ENCODE data around the gene SLC7A14. TPM values are rescaled to one million over a fixed set of nuclear protein-coding genes. Genes with fewer than 3 reads are reported as not detected.

Gene SLC7A14
- total RNA-seq, 1 experiment from 2014 or later, result not detected

DNA sequence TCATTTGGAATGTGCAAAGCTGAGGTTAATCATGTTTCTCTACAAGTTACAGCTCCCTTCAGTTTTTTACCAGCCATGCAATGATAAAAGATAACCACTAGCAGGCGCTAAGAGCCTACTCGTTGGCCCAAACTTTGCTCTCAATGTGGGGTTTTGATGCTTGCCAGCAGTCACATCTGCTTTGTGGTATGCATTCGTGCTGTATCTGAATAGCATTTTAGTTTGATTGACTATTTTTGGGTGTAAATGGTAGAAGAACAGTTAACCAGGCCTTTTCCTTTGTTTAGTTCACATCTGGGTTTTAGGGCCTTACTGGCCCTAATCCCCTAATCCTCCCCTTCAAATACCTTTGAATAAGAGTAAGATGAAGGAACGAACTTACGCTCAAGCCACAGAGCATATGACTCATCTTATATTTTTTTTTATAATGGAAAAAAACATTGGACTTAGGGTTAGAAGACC is 171.6 kb downstream of the SLC7A14 start:
- Histone ChIP-seq H3K9me3 (ENCODE audit: low read length) (no peaks in the 10 kb centered on the region), H3K27ac (ENCODE audit: low read length) (no peak overlapping the region), H3K4me1 (ENCODE audit: insufficient read depth, low read length) (peaks cover 15% of the 10 kb centered on the region), H2AFZ (ENCODE audit: low read length) (peak overlapping the region; percentile 51; the same call in 1 of the 2 replicates), H4K20me1 (ENCODE audit: low read length) (no peaks in the 10 kb centered on the region), H3K79me2 (ENCODE audit: low read length) (peaks cover 6% of the 10 kb centered on the region), H3K4me2 (ENCODE audit: low read length) (peak overlapping the region; percentile 77), H3K27me3 (ENCODE audit: low read length) (no peaks in the 10 kb centered on the region), H3F3A (ENCODE audit: low read length, unreplicated experiment) (no peaks in the 10 kb centered on the region), H3K9ac (ENCODE audit: low read length) (no peak overlapping the region), H3K36me3 (ENCODE audit: low read depth, low read length) (no peaks in the 10 kb centered on the region), H3K4me3 (ENCODE audit: low read length) (peak overlapping the region; percentile 23; the same call in 1 of the 2 replicates), H3K9me2 (replicated peaks; ENCODE audit: low read length) (no peaks in the 10 kb centered on the region)
- TF ChIP-seq EZH2 (IDR thresholded peaks at IDR 0.05; ENCODE audit: low read length, unreplicated experiment), result no peak
- TF ChIP-seq CTCF (conservative IDR thresholded peaks at IDR 0.05; ENCODE audit: low read depth, low read length), result peak; percentile 98
- no peak for TF ChIP-seq EZH2phosphoT487 (IDR thresholded peaks at IDR 0.05; ENCODE audit: borderline replicate concordance, low read length)
- ATAC-seq, result peak; percentile 39
- ChIA-PET CTCF (interaction anchor here (0.5 to 1.9 kb wide), 19 partner anchors 36 to 456 kb away, joined by 3 to 59 read pairs (median 3); partner anchors contain the start of gene RPL22L1), POLR2A (ENCODE audit: unreplicated experiment) (interaction anchor here (0.6 to 0.7 kb wide), 2 partner anchors 397 to 454 kb away, joined by 3 read pairs; no protein-coding TSS in a partner anchor)
- intact Hi-C loops (cut with micrococcal nuclease), result loop anchor here (1.0 to 10.0 kb wide), 7 partner anchors 55 to 434 kb away; no protein-coding TSS in a partner anchor
- DNase-seq, result peak; percentile 85
- no TSS peak for BruUV-seq (replicated peaks)

GRCh38 chr3:170413291-170413690 is 172.6 kb downstream of the SLC7A14 start:
- POLR2A ChIA-PET (ENCODE audit: unreplicated experiment), result interaction anchor here (0.7 kb wide), 1 partner anchor 455 kb away, joined by 3 read pairs; no protein-coding TSS in a partner anchor
- Histone ChIP-seq H3K4me1 (ENCODE audit: insufficient read depth, low read length) (peaks cover 10% of the 10 kb centered on the region), H4K20me1 (ENCODE audit: low read length) (no peaks in the 10 kb centered on the region)

More at GRCh38 chr3:170413291-170413690, 172.6 kb downstream of the SLC7A14 start:
- H3K27me3 ChIP-seq (ENCODE audit: low read length), result no peaks in the 10 kb centered on the region
- TF ChIP-seq EZH2 (IDR thresholded peaks at IDR 0.05; ENCODE audit: low read length, unreplicated experiment) (no peak), EZH2phosphoT487 (IDR thresholded peaks at IDR 0.05; ENCODE audit: borderline replicate concordance, low read length) (no peak), CTCF (conservative IDR thresholded peaks at IDR 0.05; ENCODE audit: low read depth, low read length) (no peak)
- intact Hi-C loops (cut with micrococcal nuclease), result loop anchor here (5.0 to 10.0 kb wide), 3 partner anchors 192 to 334 kb away; no protein-coding TSS in a partner anchor
- H3K9ac ChIP-seq (ENCODE audit: low read length), result no peak overlapping the region
- CTCF ChIA-PET, result interaction anchor here (0.8 to 1.9 kb wide), 5 partner anchors 83 to 402 kb away, joined by 3 to 59 read pairs (median 5); no protein-coding TSS in a partner anchor
- H3K79me2 ChIP-seq (ENCODE audit: low read length), result no peaks in the 10 kb centered on the region
- no peaks in the 10 kb centered on the region for H3K9me2 ChIP-seq (replicated peaks; ENCODE audit: low read length)
- H2AFZ ChIP-seq (ENCODE audit: low read length), result no peak overlapping the region
- ATAC-seq (no peak), DNase-seq (no peak)
- no peak overlapping the region for H3K27ac ChIP-seq (ENCODE audit: low read length)
- H3K4me2 ChIP-seq (ENCODE audit: low read length), result no peak overlapping the region
- no peaks in the 10 kb centered on the region for H3K36me3 ChIP-seq (ENCODE audit: low read depth, low read length)
- H3F3A ChIP-seq (ENCODE audit: low read length, unreplicated experiment), result no peaks in the 10 kb centered on the region
- H3K4me3 ChIP-seq (ENCODE audit: low read length), result no peak overlapping the region
- no TSS peak for BruUV-seq (replicated peaks)
- H3K9me3 ChIP-seq (ENCODE audit: low read length), result no peaks in the 10 kb centered on the region

All from PC-3 (cell line).